ENCODE measurements around the gene IRF7. TPM values are rescaled to one million over a fixed set of nuclear protein-coding genes. Genes with fewer than 3 reads are reported as not detected.

Gene IRF7
- total and polyA plus RNA-seq, 2 of the 4 experiments (the other 2 are of a cell fraction), result 1.6 to 4.5 TPM

DNA sequence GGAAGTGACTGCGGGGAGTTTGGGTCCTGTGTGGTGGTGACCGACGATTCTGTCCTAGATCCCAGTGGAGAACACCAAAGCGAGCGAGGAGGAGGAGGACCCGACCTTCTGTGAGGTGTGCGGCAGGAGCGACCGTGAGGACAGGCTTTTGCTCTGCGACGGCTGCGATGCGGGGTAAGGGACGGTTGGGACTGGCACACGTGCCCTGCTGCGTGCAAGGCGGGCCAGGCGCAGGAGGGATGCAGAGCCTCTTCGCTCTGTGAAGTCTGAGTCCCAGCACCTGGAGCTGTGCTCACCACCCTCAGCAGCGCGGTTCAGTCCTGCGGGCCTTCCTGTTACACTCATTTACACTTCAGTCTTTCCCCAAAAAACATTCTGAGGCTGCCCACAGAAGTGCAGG is 23.2 kb downstream of the IRF7 start:
- POLR2A ChIA-PET (ENCODE audit: unreplicated experiment), result no interaction called here
- no TSS peak for BruUV-seq (replicated peaks)

More for the DNA sequence above, 23.2 kb downstream of the IRF7 start:
- TF ChIP-seq SMC3 (IDR thresholded peaks at IDR 0.05; ENCODE audit: low read depth, low read length) (no peak), RFX5 (IDR thresholded peaks at IDR 0.05; ENCODE audit: low read depth, low read length) (no peak), MAFK (IDR thresholded peaks at IDR 0.05; ENCODE audit: low read depth, low read length) (no peak), RCOR1 (IDR thresholded peaks at IDR 0.05; ENCODE audit: insufficient replicate concordance, low read length) (no peak), BHLHE40 (IDR thresholded peaks at IDR 0.05; ENCODE audit: low read depth, low read length) (no peak), CEBPB (IDR thresholded peaks at IDR 0.05; ENCODE audit: low read depth, low read length) (no peak), FOS (IDR thresholded peaks at IDR 0.05; ENCODE audit: low read depth, low read length) (no peak), NFE2L2 (IDR thresholded peaks at IDR 0.05; ENCODE audit: low read depth, low read length) (no peak), RAD21 (IDR thresholded peaks at IDR 0.05; ENCODE audit: low read length) (no peak), CHD1 (IDR thresholded peaks at IDR 0.05; ENCODE audit: low read depth, low read length) (no peak), MAZ (IDR thresholded peaks at IDR 0.05; ENCODE audit: borderline replicate concordance, low read depth, low read length) (no peak)
- TF ChIP-seq, protein P1, sequence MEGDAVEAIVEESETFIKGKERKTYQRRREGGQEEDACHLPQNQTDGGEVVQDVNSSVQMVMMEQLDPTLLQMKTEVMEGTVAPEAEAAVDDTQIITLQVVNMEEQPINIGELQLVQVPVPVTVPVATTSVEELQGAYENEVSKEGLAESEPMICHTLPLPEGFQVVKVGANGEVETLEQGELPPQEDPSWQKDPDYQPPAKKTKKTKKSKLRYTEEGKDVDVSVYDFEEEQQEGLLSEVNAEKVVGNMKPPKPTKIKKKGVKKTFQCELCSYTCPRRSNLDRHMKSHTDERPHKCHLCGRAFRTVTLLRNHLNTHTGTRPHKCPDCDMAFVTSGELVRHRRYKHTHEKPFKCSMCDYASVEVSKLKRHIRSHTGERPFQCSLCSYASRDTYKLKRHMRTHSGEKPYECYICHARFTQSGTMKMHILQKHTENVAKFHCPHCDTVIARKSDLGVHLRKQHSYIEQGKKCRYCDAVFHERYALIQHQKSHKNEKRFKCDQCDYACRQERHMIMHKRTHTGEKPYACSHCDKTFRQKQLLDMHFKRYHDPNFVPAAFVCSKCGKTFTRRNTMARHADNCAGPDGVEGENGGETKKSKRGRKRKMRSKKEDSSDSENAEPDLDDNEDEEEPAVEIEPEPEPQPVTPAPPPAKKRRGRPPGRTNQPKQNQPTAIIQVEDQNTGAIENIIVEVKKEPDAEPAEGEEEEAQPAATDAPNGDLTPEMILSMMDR (conservative IDR thresholded peaks at IDR 0.05; ENCODE audit: low read depth, low read length), result no peak
- DNase-seq (no peak), ATAC-seq (ENCODE audit: low read depth) (no peak)
- peaks cover 30 to 65% of the 10 kb centered on the region in 2 experiments for H3K79me1 ChIP-seq (ENCODE audit: low read depth in 1 of 2, low read length in 2 of 2)
- dilution Hi-C loops (cut with HindIII; ENCODE audit: low sequenced_read_pairs, unreplicated experiment), result no loop called here
- in situ Hi-C loops (cut with MboI; ENCODE audit: low sequenced_read_pairs), result no loop called here
- H4K91ac ChIP-seq (ENCODE audit: insufficient read depth, low read depth, low read length), result no peak overlapping the region
- H4K5ac ChIP-seq (ENCODE audit: low read depth, low read length), result no peak overlapping the region
- no peak overlapping the region for H3K4me2 ChIP-seq (ENCODE audit: low read depth, low read length)
- H4K8ac ChIP-seq (ENCODE audit: low read depth in 2 of 2, low read length in 2 of 2), result no peak overlapping the region
- H2AK9ac ChIP-seq (replicated peaks; ENCODE audit: low read depth, low read length, poor library complexity), result no peak overlapping the region
- no peaks in the 10 kb centered on the region; the same call in 1 of the 2 replicates for H3K9me1 ChIP-seq (ENCODE audit: insufficient read depth, low read length)
- no peak overlapping the region for H2BK20ac ChIP-seq (ENCODE audit: low read depth, low read length)
- peaks cover 58% of the 10 kb centered on the region for H4K20me1 ChIP-seq (ENCODE audit: insufficient read depth, low read length)
- H3K4me1 ChIP-seq (ENCODE audit: control insufficient read depth, insufficient read depth, low read length), result peaks cover 3% of the 10 kb centered on the region; the same call in 1 of the 2 replicates
- no peak overlapping the region for H3K4ac ChIP-seq (ENCODE audit: low read depth, low read length)
- no peak overlapping the region for H3K14ac ChIP-seq (replicated peaks; ENCODE audit: low read depth, low read length)
- no peak overlapping the region for H2AFZ ChIP-seq (replicated peaks; ENCODE audit: low read length, poor library complexity)
- H3K56ac ChIP-seq (ENCODE audit: extremely low read depth, insufficient read depth, low read length), result no peak overlapping the region
- intact Hi-C loops (cut with micrococcal nuclease), result no loop called here
- no peak overlapping the region for H3K27ac ChIP-seq (ENCODE audit: insufficient read depth, low read length)
- H3K18ac ChIP-seq (ENCODE audit: low read depth, low read length), result no peak overlapping the region
- H3K27me3 ChIP-seq (ENCODE audit: control insufficient read depth, insufficient read depth, low read length), result no peaks in the 10 kb centered on the region
- WGBS, 2 experiments (ENCODE audit: extremely low coverage in 2 of 2, insufficient read length in 1 of 2), result 99% methylated on average over 14 of the region's 22 CpGs; no CpG with 5 or more reads in 1 of the 2 experiments
- H3K36me3 ChIP-seq (ENCODE audit: control insufficient read depth, insufficient read depth, low read length), result peaks cover 67% of the 10 kb centered on the region
- H3K23ac ChIP-seq (ENCODE audit: low read depth, low read length), result no peak overlapping the region
- no peak overlapping the region for H2BK5ac ChIP-seq (ENCODE audit: low read depth, low read length, poor library complexity, severe bottlenecking)
- no peak overlapping the region for H3K4me3 ChIP-seq (ENCODE audit: insufficient read depth, low read depth, low read length)
- no peak overlapping the region for H3K9ac ChIP-seq (ENCODE audit: low read depth, low read length)
- no peaks in the 10 kb centered on the region for H3K9me3 ChIP-seq (ENCODE audit: control insufficient read depth, insufficient read depth, low read length)
- no peak overlapping the region for H2BK15ac ChIP-seq (ENCODE audit: low read depth, low read length)
- CTCF ChIA-PET, result no interaction called here
- no peak overlapping the region for H2AK5ac ChIP-seq (ENCODE audit: low read depth, low read length)
- no peak overlapping the region for H2BK120ac ChIP-seq (ENCODE audit: low read depth, low read length)
